Chondrocyte (in vitro differentiated cells): ENCODE results near the gene RHBDD3. TPM values are rescaled to one million over a fixed set of nuclear protein-coding genes. Genes with fewer than 3 reads are reported as not detected.

Source experiments
- DNase-seq: peaks from one replicate; pipeline ENCODE4 v3.0.0; 2021; ENCODE audit warnings: mixed read lengths, low spot score
- H3K27ac Mint-ChIP-seq: one replicate; pipeline ENCODE4 v1.8.0; 2021; ENCODE audit warnings: mild to moderate bottlenecking, moderate library complexity, mixed read lengths; ENCODE audit not compliant: unreplicated experiment
- H3K27me3 Mint-ChIP-seq: 2 replicates; pipeline ENCODE4 v1.8.0; 2021; ENCODE audit warnings: low read depth, mixed read lengths
- H3K36me3 Mint-ChIP-seq: 2 replicates; pipeline ENCODE4 v1.8.0; 2021; ENCODE audit warnings: low read depth, mixed read lengths
- H3K4me1 Mint-ChIP-seq: 2 replicates; pipeline ENCODE4 v1.8.0; 2021; ENCODE audit warnings: low read depth, mild to moderate bottlenecking, mixed read lengths
- H3K4me3 Mint-ChIP-seq: one replicate; pipeline ENCODE4 v1.8.0; 2021; ENCODE audit warnings: mild to moderate bottlenecking, moderate library complexity, mixed read lengths; ENCODE audit not compliant: unreplicated experiment
- H3K9me3 Mint-ChIP-seq: 2 replicates; pipeline ENCODE4 v1.8.0; 2021; ENCODE audit warnings: low read depth, mixed read lengths
- total RNA-seq: library from RNA; stranded (reverse); gene quantifications from 3 replicates; pipeline ENCODE4 v1.2.1, GENCODE V29; 2021
- TF ChIP-seq, protein P1 (sequence below): fragments of 200-600 bp; sonication (generic); IDR thresholded peaks from 2 replicates; pipeline ENCODE4 v1.5.0; 2021; ENCODE audit warnings: antibody characterized with exemption, mild to moderate bottlenecking, moderate library complexity

The RHBDD3 gene
- total RNA-seq, 1 donor from 2014 or later, result 29.5 TPM

- TF ChIP-seq, protein P1, sequence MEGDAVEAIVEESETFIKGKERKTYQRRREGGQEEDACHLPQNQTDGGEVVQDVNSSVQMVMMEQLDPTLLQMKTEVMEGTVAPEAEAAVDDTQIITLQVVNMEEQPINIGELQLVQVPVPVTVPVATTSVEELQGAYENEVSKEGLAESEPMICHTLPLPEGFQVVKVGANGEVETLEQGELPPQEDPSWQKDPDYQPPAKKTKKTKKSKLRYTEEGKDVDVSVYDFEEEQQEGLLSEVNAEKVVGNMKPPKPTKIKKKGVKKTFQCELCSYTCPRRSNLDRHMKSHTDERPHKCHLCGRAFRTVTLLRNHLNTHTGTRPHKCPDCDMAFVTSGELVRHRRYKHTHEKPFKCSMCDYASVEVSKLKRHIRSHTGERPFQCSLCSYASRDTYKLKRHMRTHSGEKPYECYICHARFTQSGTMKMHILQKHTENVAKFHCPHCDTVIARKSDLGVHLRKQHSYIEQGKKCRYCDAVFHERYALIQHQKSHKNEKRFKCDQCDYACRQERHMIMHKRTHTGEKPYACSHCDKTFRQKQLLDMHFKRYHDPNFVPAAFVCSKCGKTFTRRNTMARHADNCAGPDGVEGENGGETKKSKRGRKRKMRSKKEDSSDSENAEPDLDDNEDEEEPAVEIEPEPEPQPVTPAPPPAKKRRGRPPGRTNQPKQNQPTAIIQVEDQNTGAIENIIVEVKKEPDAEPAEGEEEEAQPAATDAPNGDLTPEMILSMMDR, result no peak
- Mint-ChIP-seq H3K4me1 (peaks cover 33% of the 10 kb centered on the region), H3K9me3 (no peaks in the 10 kb centered on the region), H3K27me3 (peaks cover 14% of the 10 kb centered on the region), H3K4me3 (peak overlapping the region; percentile 49), H3K27ac (no peak overlapping the region), H3K36me3 (peaks cover 13% of the 10 kb centered on the region)
- peak; percentile 92 for DNase-seq
Observed at GRCh38 chr22:29313576-29314466, 46.0 kb upstream of the RHBDD3 start.

DNA sequence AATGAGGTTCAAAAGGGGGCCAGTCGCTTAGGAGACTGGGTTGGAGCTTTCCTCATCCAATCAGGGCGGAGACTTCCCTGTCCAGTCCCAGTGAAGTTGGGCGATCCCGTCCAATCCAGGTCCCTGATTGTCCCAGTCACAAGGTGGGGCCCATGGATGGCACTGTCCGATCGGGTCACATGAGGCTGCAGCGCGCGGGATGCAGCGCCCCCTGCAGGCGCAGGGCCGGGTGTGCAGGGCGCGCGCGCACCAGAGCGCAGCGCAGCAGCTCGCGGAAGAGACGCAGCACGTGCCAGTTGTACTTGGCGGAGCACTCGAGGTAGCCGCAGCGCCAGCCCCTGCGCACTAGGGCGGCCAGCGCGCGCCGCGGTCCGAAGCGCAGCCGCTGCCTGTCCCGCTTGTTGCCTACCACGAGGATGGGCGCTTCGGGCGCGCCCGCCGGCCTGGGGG, 45.4 kb upstream of the RHBDD3 start:
- no peak for DNase-seq
- Mint-ChIP-seq H3K36me3 (peaks cover 13% of the 10 kb centered on the region), H3K9me3 (no peaks in the 10 kb centered on the region), H3K4me3 (no peak overlapping the region), H3K4me1 (peaks cover 40% of the 10 kb centered on the region), H3K27ac (no peak overlapping the region), H3K27me3 (peaks cover 14% of the 10 kb centered on the region)
- TF ChIP-seq, protein P1, result peak; percentile 71

DNA sequence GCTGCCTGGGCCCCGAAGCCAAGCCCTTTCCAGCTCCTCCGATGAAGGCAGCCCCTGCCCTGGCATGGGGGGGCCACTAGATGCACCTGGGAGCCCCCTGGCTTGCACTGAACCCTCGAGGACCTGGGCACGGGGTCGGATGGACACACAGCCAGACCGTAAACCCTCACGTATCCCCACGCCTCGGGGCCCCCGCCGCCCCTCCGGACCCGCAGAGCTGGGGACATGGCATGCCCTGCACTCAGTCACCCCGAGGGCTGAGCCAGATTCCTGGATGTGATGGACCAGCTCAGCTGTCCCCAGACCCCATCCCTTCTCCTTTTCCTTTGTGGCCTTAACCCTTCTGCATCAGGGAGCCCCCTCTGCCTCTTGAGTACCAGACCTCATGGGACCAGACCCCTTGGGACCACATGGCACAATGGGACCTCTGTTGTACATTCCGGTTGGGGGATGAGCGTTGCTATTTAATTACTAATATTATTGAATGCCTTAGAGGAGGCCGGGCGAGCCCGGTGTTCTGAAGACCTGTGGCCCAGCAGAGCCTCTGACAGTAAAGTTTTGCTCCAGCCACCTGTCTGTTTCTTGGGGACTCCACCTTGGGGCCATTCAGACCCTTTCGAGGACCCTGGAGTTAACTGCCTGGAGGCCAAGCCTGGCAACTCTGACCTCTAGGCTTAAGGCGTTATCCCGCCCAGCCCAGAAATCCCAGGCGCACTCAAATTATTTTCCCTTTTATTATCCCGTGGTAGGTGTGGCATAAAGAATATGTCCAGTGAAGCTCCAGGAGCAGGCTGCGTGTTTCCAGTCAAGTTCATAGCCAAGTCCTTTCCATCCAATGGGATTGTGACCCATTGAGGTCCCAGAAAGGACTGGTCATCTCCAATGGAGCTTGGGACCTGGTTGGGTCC, 44.7 kb upstream of the RHBDD3 start:
- peaks cover 13% of the 10 kb centered on the region for H3K36me3 Mint-ChIP-seq
- H3K27me3 Mint-ChIP-seq, result peaks cover 14% of the 10 kb centered on the region
- peaks cover 45% of the 10 kb centered on the region for H3K4me1 Mint-ChIP-seq
- peak overlapping the region; percentile 78 for H3K27ac Mint-ChIP-seq
- DNase-seq, result peak; percentile 33
- TF ChIP-seq, protein P1, result no peak
- H3K9me3 Mint-ChIP-seq, result no peaks in the 10 kb centered on the region
- H3K4me3 Mint-ChIP-seq, result no peak overlapping the region

- Mint-ChIP-seq H3K27me3 (peaks cover 14% of the 10 kb centered on the region), H3K4me1 (peaks cover 47% of the 10 kb centered on the region), H3K9me3 (no peaks in the 10 kb centered on the region), H3K4me3 (no peak overlapping the region), H3K27ac (peak overlapping the region; percentile 94), H3K36me3 (peaks cover 13% of the 10 kb centered on the region)
- DNase-seq, result peak; percentile 94
- TF ChIP-seq, protein P1, result no peak
Observed at GRCh38 chr22:29311464-29312217, 43.9 kb upstream of the RHBDD3 start.
